HG02943 (cell line): ENCODE results near the gene CDC34.
"Not testable (repeated sequence)": the region's sequence is repeated elsewhere in the genome, so short reads cannot be mapped to it uniquely, and the experiment has no call there.

Experiments used
- ATAC-seq: cut with Tn5 transposase; IDR thresholded peaks from one replicate; pipeline ENCODE4 v1.9.1; 2021; ENCODE audit warnings: mild to moderate bottlenecking, low read depth, moderate library complexity; ENCODE audit not compliant: unreplicated experiment

CDC34 gene

GRCh38 chr19:584240-585001, 52.9 kb downstream of the CDC34 start:
- no peak for ATAC-seq

DNA sequence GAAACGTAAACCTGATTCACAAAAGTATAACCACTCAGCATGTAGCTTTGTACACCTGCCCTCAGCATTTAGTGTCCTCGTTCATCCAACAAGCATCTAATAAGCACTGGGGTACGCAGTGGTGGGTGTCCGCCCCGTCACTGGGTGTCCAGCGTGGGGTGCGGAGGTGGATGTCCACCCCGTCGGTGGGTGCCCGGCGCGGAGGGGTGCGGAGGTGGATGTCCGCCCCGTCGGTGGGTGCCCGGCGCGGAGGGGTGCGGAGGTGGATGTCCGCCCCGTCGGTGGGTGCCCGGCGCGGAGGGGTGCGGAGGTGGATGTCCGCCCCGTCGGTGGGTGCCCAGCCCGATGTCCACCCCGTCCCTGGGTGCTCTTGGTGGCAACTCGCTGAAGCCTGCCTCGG, 53.6 kb downstream of the CDC34 start:
- ATAC-seq: not testable (repeated sequence)

GRCh38 chr19:585551-586110, 54.1 kb downstream of the CDC34 start:
- ATAC-seq: no peak

DNA sequence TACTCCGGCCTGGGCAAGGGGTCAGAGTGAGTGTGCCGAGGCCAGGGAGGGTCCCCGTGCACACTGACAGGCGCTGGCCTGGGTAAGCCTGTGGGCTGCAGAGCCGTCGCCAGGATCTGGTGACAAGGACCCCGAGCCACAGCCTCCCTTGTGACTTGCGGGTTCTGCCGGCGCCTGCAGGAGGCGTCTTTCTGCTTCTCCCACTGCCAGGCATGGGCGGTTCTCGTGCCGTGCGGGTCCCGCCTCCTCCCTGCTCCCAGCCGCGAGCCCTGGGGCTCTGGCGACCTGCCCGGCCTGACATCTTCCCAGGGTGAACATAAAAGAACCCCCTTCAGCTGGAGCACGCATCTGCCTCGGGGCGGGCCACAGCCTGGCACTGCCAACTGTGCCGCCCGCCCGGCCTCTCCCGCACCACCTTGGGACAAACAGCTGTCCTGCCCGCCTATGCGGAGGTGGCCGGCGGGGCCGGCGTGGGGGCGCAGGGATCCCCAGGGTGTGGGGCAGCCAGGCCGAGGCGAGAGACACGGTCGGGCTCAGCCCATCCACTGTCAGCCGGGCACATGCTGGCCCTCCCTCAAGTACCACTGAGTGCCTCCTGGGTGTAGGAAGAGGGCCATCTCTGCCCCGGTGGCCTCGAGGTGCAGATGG, 56.7 kb downstream of the CDC34 start:
- no peak for ATAC-seq

GRCh38 chr19:588741-589692, 57.5 kb downstream of the CDC34 start:
- ATAC-seq: no peak

DNA sequence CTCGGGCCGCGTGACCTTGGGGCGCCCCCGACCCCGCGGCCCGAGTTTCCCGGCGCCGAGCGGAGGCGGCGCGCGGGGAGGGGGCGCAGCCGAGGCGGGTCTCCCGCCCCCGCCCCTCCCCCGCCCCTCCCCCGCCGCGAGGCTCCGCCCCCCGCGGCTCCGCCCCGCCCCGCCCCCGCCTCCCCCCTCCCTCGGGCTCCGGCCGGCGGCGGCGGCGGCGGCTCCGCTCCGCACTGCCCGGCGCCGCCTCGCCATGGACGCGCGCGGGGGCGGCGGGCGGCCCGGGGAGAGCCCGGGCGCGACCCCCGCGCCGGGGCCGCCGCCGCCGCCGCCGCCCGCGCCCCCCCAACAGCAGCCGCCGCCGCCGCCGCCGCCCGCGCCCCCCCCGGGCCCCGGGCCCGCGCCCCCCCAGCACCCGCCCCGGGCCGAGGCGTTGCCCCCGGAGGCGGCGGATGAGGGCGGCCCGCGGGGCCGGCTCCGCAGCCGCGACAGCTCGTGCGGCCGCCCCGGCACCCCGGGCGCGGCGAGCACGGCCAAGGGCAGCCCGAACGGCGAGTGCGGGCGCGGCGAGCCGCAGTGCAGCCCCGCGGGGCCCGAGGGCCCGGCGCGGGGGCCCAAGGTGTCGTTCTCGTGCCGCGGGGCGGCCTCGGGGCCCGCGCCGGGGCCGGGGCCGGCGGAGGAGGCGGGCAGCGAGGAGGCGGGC, 58.3 kb downstream of the CDC34 start, which contains the start of gene HCN2:
Gene HCN2, plus strand, starts transcription at position 189 of the 703 bp plus-strand sequence. Its CDS starts 65 bp downstream, at position 254.
- ATAC-seq: no peak

- ATAC-seq: no peak
These were observed 58.8 kb downstream of the CDC34 start for GRCh38 chr19:590396-590745.

- ATAC-seq: no peak
These were observed 59.2 kb downstream of the CDC34 start for GRCh38 chr19:590750-591098.

- no peak for ATAC-seq
These were observed 59.8 kb downstream of the CDC34 start for GRCh38 chr19:591099-591958.
